ENCODE data around the gene CS.
A peak's percentile ranks its signal among the peaks of the same experiment; 100 is the strongest.
"Not testable (repeated sequence)": the region's sequence is repeated elsewhere in the genome, so short reads cannot be mapped to it uniquely, and the experiment has no call there.

CS gene

DNA sequence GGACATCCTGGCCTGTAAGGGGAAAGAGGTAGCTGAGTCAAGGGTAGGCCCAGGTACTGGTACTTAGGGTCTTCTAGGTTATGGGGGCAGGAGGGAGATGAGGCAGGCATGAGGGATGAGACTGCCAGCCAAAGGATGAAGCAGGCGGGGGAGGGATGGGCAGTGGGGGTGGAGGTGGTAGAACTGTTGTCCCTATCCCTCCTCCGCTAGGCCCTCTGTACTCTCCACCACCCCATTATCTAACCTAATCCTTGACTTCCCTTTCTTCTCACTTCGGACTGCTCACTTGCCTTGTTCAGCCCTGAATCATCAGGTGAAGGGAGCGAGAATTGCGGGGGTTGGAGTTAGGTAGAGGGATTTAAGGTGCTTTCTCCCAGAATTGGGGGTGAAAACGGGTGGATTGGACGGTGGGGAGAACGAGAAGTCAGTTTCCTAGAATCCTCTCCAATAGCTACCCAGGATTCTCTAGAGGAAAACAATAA lies 33.1 kb upstream of the CS start:
- peak overlapping the region; percentile 87 for H3K4me3 Mint-ChIP-seq
- H3K27ac Mint-ChIP-seq: peak overlapping the region; percentile 99
- no peaks in the 10 kb centered on the region for H3K27me3 Mint-ChIP-seq (ENCODE audit: low read depth)
- H3K9me3 Mint-ChIP-seq: no peaks in the 10 kb centered on the region
- H3K4me1 Mint-ChIP-seq (ENCODE audit: low read depth): peaks cover 33% of the 10 kb centered on the region
- peaks cover 4% of the 10 kb centered on the region for H3K36me3 Mint-ChIP-seq (ENCODE audit: low read depth)

DNA sequence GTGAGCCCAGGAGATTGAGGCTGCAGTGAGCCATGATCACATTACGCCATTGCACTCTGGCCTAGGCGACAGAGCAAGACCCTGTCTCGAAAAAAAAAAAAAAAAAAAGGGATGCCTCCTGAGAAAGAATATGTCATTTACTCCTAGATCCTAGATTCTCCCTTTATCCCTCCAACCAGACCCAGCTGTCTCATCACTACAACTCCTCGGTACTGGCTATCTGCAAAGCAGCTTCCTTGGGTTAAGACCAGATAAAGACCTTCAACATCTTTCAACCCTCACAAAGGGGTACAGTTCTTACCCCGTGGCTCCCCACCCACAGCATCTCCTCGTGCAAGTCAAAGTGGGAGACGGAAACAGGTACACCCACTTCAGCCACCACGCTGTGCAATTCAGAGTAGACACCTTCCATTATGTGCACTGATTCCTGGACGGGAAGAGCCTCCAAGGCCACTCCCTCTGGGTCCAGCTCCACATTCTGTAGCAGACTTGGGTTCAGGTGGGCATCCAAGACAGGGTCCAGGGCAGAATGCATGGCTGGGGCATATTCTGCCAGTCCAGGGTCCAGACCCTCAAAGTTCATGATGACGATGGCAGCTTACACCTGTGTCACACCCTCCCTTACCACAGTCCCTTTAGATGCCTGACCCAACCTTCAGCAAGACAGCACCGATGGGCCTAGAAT lies 32.5 kb upstream of the CS start:
- Mint-ChIP-seq H3K27me3 (ENCODE audit: low read depth) (no peaks in the 10 kb centered on the region), H3K4me3 (peak overlapping the region; percentile 87), H3K4me1 (ENCODE audit: low read depth) (peaks cover 29% of the 10 kb centered on the region), H3K27ac (peak overlapping the region; percentile 99), H3K9me3 (no peaks in the 10 kb centered on the region), H3K36me3 (ENCODE audit: low read depth) (peaks cover 7% of the 10 kb centered on the region)

DNA sequence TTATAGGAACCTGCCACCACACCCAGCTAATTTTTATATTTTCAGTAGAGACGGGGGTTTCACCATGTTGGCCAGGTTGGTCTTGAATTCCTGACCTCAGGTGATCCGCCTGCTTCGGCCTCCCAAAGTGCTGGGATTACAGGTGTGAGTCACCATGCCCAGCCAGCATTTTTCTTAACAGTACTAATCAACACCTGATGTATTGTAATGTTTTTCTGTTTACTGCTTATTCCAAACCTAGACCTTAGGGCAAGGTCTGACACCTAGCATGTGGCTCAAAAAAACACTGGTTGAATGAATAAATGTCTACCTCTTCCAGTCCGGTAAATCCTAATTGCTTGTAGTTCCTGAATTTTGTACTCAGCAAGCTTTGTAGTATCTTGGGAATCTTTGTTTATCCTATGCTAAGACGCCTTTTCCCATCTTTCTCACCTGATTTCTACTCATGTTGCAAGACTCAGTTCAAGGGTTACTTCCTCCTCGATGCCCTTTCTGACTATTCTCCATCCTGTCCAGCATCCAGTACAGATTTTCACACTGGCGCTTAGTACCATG lies 30.9 kb upstream of the CS start:
- Mint-ChIP-seq H3K9me3 (no peaks in the 10 kb centered on the region), H3K4me3 (no peak overlapping the region), H3K27me3 (ENCODE audit: low read depth) (no peaks in the 10 kb centered on the region), H3K27ac (peak overlapping the region; percentile 58), H3K4me1 (ENCODE audit: low read depth) (peaks cover 21% of the 10 kb centered on the region), H3K36me3 (ENCODE audit: low read depth) (peaks cover 16% of the 10 kb centered on the region)

DNA sequence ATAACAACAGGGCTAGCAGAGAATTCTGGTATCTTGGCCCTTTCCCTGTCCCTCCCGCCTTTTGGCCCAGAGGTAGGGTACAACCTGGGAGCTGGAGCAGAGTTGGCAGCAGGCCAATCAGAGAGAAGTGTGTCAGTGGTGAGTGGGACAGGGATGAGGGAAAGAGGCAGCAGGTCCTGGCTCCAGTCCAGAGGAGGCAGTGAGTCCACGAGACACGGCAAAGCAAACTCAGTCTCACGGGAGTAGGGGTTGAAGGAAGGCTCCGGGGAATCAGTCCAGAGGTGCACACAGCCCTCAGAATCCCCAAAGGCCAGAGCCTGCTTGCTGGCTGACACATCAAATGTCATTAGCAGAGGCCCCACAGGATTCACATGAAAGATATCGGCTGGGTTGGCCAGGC lies 26.4 kb upstream of the CS start:
- no peaks in the 10 kb centered on the region for H3K27me3 Mint-ChIP-seq (ENCODE audit: low read depth)
- H3K27ac Mint-ChIP-seq: no peak overlapping the region
- H3K4me1 Mint-ChIP-seq (ENCODE audit: low read depth): peaks cover 4% of the 10 kb centered on the region
- H3K9me3 Mint-ChIP-seq: no peaks in the 10 kb centered on the region
- peaks cover 32% of the 10 kb centered on the region for H3K36me3 Mint-ChIP-seq (ENCODE audit: low read depth)
- H3K4me3 Mint-ChIP-seq: no peak overlapping the region

DNA sequence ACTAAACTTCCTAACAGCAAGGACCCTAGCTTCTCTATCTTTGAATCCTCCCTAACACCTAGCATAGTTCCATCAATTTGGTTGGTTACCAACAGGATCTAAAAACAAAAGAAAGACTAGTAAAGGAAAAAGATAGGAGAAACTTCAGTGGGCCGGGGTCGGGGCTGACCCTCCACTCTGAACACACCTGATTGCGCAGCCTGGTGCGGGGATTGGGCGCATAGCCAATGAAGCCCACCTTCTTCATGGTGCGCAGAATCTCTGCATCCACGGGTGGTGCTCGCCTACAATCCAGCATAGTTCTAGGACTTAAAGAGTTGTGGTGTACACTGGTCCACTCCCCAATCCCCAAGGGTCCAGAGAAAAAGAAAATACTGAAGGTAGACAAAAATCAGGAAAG lies 26.0 kb upstream of the CS start:
- H3K4me1 Mint-ChIP-seq (ENCODE audit: low read depth): peaks cover under 1% of the 10 kb centered on the region
- no peaks in the 10 kb centered on the region for H3K9me3 Mint-ChIP-seq
- H3K36me3 Mint-ChIP-seq (ENCODE audit: low read depth): peaks cover 29% of the 10 kb centered on the region
- H3K27ac Mint-ChIP-seq: no peak overlapping the region
- no peaks in the 10 kb centered on the region for H3K27me3 Mint-ChIP-seq (ENCODE audit: low read depth)
- H3K4me3 Mint-ChIP-seq: no peak overlapping the region

DNA sequence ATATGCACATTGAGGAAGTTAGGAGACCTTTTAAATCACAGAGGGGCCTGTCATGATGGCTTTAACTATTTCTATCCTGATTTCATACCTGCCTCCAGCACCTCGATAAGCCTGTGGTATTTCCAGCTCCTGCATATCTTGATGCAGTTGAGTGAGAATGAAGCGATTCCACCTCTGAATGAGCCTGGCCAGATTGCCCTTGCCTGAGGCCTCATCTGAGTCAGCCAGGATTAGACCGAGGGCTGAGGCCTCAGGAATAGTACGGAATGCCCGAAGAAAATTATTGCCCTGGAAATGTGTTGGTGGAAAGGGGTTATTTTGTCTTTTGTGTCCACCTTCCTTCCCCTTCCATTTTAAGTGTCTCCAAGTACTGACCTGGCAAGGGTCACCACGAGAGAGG lies 24.1 kb upstream of the CS start:
- no peak overlapping the region for H3K4me3 Mint-ChIP-seq
- H3K27ac Mint-ChIP-seq: no peak overlapping the region
- H3K27me3 Mint-ChIP-seq (ENCODE audit: low read depth): no peaks in the 10 kb centered on the region
- H3K36me3 Mint-ChIP-seq (ENCODE audit: low read depth): peaks cover 32% of the 10 kb centered on the region
- no peaks in the 10 kb centered on the region for H3K9me3 Mint-ChIP-seq
- H3K4me1 Mint-ChIP-seq (ENCODE audit: low read depth): peaks cover 1% of the 10 kb centered on the region

DNA sequence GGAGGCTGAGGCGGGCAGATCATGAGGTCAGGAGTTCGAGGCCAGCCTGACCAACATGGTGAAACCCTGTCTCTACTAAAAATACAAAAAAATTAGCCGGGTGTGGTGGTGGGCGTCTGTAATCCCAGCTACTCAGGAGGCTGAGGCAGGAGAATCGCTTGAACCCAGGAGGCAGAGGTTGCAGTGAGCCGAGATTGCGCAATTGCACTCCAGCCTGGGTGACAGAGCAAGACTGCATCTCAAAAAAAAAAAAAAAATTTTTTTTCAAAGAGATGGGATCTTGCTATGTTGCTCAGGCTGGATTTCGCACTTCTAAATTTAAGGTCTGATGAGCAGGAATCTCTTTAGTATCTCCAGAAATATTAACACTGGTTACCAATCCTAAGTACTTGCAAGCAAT lies 21.5 kb upstream of the CS start:
- not testable (repeated sequence) for H3K4me1 Mint-ChIP-seq (ENCODE audit: low read depth); H3K9me3 Mint-ChIP-seq; H3K27ac Mint-ChIP-seq; H3K4me3 Mint-ChIP-seq; H3K27me3 Mint-ChIP-seq (ENCODE audit: low read depth)
- H3K36me3 Mint-ChIP-seq (ENCODE audit: low read depth): peaks cover 24% of the 10 kb centered on the region

DNA sequence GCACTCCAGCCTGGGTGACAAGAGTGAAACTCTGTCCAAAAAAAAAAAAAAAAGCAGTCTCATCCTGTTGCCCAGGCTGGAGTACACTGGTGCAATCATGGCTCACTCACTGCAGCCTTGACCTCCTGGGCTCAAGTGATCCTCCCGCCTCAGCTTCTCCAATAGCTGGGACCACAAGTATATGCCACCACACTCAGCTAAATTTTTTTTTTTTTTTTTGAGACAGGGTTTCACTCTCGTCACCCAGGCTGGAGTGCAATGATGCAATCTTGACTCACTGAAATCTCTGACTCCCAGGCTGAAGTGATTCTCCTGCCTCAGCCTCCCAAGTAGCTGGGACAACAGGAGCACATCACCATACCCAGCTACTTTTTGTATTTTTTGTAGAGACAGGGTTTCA lies 20.9 kb upstream of the CS start:
- H3K4me1 Mint-ChIP-seq (ENCODE audit: low read depth): peaks cover 8% of the 10 kb centered on the region
- no peak overlapping the region for H3K4me3 Mint-ChIP-seq
- peaks cover 20% of the 10 kb centered on the region for H3K36me3 Mint-ChIP-seq (ENCODE audit: low read depth)
- H3K27me3 Mint-ChIP-seq (ENCODE audit: low read depth): no peaks in the 10 kb centered on the region
- no peak overlapping the region for H3K27ac Mint-ChIP-seq
- no peaks in the 10 kb centered on the region for H3K9me3 Mint-ChIP-seq

DNA sequence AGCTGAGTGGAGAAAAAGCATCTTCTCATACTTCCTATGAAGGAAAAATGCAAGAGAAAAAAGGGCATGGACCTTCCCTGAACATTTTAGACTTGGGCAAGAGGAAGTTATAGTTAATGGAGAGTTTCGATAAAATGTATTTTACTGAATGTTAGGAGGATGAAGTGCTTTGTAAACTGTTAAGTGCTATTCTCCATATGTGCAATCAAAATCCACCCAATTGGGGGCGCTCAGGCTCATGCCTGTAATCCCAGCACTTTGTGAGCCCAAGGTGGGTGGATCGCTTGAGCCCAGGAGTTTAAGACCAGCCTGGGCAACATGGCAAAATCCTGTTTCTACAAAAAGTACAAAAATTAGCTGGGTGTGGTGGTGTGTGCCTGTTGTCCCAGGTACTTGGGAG lies 17.5 kb upstream of the CS start:
- H3K36me3 Mint-ChIP-seq (ENCODE audit: low read depth): peaks cover 8% of the 10 kb centered on the region
- H3K27ac Mint-ChIP-seq: no peak overlapping the region
- H3K4me1 Mint-ChIP-seq (ENCODE audit: low read depth): peaks cover 15% of the 10 kb centered on the region
- H3K27me3 Mint-ChIP-seq (ENCODE audit: low read depth): no peaks in the 10 kb centered on the region
- no peaks in the 10 kb centered on the region for H3K9me3 Mint-ChIP-seq
- no peak overlapping the region for H3K4me3 Mint-ChIP-seq

DNA sequence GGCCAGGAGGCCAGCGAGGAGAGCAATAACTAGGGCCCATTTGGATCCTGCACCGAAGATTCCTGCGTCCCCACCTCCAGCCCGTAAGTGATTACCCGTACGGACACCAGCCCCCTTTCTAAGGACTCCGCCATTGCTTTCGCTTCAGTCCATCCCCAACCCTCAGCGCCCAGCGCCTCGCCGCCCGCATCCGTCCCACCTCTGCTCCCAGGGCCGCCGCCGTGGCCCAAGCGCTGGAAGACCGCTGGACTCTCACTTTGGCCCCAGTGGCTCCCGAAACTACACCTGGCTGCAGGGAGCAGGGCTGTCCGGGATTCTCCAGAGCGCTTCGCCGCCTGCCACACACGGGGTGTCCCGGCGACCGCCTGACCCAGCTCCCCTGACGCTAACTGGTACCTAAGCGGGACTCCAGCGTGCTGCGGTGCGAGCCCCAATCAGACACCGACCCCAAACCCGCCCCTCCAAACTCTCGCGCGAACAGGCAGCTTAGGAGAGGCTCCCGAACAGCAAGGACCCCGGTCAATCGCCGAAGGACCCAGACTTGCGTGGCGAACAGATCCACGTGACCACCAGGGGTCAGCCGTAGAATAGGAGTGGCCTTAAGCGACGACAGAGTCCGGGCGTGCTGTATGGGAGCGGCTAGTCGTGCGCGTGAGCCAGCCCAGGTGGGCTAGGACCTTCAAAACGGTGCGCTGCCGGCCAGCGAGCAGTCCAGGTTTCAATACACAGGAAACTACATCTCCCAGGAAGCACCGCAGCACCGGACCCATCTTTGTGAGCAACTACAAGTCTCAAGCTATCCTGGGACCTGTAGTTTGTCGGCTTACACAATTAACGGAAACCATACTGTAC lies 15.7 kb upstream of the CS start, which contains the start of gene CNPY2:
Gene CNPY2 (minus strand): TSS at position 367 of the 852 bp plus-strand sequence. CDS start 771 bp downstream, outside the sequence.
- Mint-ChIP-seq H3K27ac (peak within 1 kb of the TSS; percentile 96), H3K36me3 (ENCODE audit: low read depth) (peaks cover 13% of the 10 kb centered on the region), H3K9me3 (no peaks in the 10 kb centered on the region), H3K4me3 (peak within 1 kb of the TSS; percentile 93), H3K4me1 (ENCODE audit: low read depth) (peaks cover 18% of the 10 kb centered on the region), H3K27me3 (ENCODE audit: low read depth) (no peaks in the 10 kb centered on the region)

DNA sequence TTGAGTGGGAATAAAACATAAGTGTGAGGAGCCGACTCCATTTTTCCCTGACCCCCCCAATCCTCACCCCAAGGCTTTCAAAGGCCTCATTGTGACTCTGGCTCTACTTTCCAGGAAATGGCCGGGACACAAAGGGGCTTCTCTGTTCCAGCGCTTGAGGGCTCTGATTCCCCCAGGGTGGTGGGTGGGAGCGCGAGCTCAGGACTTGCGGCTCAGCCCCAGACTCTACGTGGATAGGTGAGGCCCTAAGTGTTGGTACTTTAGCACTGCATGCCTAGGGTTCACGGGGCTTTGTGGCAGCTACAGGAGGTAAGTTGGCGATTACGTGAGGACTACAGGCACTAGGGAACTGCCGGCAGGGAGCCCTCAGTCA lies 15.1 kb upstream of the CS start:
- Mint-ChIP-seq H3K4me3 (peak overlapping the region; percentile 93), H3K9me3 (no peaks in the 10 kb centered on the region), H3K27me3 (ENCODE audit: low read depth) (no peaks in the 10 kb centered on the region), H3K27ac (peak overlapping the region; percentile 96), H3K36me3 (ENCODE audit: low read depth) (peaks cover 15% of the 10 kb centered on the region), H3K4me1 (ENCODE audit: low read depth) (peaks cover 18% of the 10 kb centered on the region)

DNA sequence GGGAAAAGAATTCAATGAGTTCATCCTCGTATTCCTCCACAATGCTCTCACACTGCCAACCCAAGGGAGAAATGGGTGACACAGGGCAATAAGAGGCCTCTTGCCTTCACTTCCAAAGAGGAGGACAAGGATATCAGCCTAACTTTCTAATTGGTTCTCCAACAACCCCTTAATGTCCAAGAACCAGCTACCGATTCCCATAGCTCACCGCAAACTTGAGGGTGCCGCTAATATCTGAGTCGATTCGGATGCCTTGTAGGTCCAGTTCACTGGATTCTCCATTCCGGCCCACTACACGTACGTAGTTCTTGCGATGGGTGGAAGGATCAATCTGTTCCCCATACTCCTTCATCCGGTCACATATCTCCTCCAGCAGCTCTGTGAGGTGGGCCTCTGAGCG lies 10.9 kb upstream of the CS start:
- Mint-ChIP-seq H3K9me3 (no peaks in the 10 kb centered on the region), H3K4me3 (no peak overlapping the region), H3K27ac (no peak overlapping the region), H3K27me3 (ENCODE audit: low read depth) (no peaks in the 10 kb centered on the region), H3K36me3 (ENCODE audit: low read depth) (peaks cover 19% of the 10 kb centered on the region), H3K4me1 (ENCODE audit: low read depth) (peaks cover 10% of the 10 kb centered on the region)

DNA sequence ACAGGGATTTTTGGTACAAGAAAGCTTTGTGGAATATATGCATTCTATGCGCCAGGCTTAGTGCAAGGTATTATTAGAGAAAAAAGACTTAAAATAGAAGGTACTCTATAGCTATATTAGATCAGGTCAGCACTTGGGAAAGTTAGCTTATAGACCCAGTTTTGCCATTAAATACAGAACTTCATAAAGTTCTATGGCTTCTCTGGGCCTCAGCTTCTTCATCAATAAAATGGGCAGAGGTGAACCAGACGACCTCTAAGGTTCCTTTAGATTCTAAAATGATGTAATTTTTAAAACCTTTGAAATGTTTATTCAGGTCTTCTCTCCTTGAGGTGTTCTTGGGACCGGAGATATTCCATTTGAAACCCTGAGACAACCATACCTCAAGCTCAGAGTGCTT lies 8.6 kb upstream of the CS start:
- Mint-ChIP-seq H3K27me3 (ENCODE audit: low read depth) (no peaks in the 10 kb centered on the region), H3K9me3 (no peaks in the 10 kb centered on the region), H3K27ac (no peak overlapping the region), H3K4me3 (no peak overlapping the region), H3K4me1 (ENCODE audit: low read depth) (peaks cover 3% of the 10 kb centered on the region), H3K36me3 (ENCODE audit: low read depth) (peaks cover 19% of the 10 kb centered on the region)

DNA sequence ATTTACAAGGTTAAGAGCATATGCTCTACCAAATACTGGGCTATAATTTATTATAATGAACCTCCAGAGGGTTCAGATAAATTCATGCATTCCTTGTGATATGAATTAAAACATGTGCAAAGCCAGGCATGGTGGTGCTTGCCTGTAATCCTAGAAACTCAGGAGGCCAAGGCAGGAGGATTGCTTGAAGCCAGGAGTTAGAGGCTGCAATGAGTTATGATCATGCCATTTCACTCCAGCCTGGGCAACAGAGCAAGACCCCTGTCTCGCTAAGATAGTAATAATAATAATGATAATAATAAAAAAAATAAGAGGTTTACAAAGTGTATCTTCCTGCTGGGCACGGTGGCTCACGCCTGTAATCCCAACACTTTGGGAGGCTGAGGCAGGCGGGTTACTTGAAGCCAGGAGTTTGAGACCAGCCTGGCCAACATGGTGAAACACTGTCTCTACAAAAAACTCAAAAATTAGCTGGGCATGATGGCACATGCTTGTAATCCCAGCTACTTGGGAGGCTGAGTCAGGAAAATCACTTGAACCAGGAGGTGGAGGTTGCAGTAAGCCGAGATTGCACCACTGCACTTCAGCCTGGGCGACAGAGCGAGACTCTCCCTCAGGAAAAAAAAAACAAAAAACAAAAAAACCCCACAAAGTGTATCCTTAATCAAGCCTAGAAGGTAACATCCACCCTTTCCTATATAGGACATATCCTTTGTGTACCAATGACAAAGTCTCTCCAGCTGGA lies 7.3 kb upstream of the CS start:
- peaks cover 19% of the 10 kb centered on the region for H3K36me3 Mint-ChIP-seq (ENCODE audit: low read depth)
- no peaks in the 10 kb centered on the region for H3K27me3 Mint-ChIP-seq (ENCODE audit: low read depth)
- no peak overlapping the region for H3K27ac Mint-ChIP-seq
- peaks cover 3% of the 10 kb centered on the region for H3K4me1 Mint-ChIP-seq (ENCODE audit: low read depth)
- no peak overlapping the region for H3K4me3 Mint-ChIP-seq
- no peaks in the 10 kb centered on the region for H3K9me3 Mint-ChIP-seq
